ENCODE results near the gene INTS1. TPM values are rescaled to one million over a fixed set of nuclear protein-coding genes. Genes with fewer than 3 reads are reported as not detected.
A peak's percentile ranks its signal among the peaks of the same experiment; 100 is the strongest.

INTS1 gene
- total RNA-seq, 2 donors from 2014 or later, result 61.0 to 141 TPM

- DNase-seq, result no peak
- TF ChIP-seq, protein P1, sequence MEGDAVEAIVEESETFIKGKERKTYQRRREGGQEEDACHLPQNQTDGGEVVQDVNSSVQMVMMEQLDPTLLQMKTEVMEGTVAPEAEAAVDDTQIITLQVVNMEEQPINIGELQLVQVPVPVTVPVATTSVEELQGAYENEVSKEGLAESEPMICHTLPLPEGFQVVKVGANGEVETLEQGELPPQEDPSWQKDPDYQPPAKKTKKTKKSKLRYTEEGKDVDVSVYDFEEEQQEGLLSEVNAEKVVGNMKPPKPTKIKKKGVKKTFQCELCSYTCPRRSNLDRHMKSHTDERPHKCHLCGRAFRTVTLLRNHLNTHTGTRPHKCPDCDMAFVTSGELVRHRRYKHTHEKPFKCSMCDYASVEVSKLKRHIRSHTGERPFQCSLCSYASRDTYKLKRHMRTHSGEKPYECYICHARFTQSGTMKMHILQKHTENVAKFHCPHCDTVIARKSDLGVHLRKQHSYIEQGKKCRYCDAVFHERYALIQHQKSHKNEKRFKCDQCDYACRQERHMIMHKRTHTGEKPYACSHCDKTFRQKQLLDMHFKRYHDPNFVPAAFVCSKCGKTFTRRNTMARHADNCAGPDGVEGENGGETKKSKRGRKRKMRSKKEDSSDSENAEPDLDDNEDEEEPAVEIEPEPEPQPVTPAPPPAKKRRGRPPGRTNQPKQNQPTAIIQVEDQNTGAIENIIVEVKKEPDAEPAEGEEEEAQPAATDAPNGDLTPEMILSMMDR (IDR thresholded peaks at IDR 0.05), result no peak
- H3K36me3 ChIP-seq, result no peaks in the 10 kb centered on the region
- H3K9me3 ChIP-seq, result no peaks in the 10 kb centered on the region
- no peak overlapping the region for H3K4me3 ChIP-seq
- no peak overlapping the region for H3K27ac ChIP-seq
- intact Hi-C loops (cut with DNase I), result loop anchor here (5.0 kb wide), 1 partner anchor 38 kb away; no protein-coding TSS in a partner anchor
- H3K9ac ChIP-seq (ENCODE audit: low read depth in 2 of 2, low read length in 2 of 2), result no peak overlapping the region
- H3K27me3 ChIP-seq, result no peaks in the 10 kb centered on the region
- H3K4me1 ChIP-seq, result no peaks in the 10 kb centered on the region
Observed at GRCh38 chr7:1434165-1434718, 69.9 kb downstream of the INTS1 start.

DNA sequence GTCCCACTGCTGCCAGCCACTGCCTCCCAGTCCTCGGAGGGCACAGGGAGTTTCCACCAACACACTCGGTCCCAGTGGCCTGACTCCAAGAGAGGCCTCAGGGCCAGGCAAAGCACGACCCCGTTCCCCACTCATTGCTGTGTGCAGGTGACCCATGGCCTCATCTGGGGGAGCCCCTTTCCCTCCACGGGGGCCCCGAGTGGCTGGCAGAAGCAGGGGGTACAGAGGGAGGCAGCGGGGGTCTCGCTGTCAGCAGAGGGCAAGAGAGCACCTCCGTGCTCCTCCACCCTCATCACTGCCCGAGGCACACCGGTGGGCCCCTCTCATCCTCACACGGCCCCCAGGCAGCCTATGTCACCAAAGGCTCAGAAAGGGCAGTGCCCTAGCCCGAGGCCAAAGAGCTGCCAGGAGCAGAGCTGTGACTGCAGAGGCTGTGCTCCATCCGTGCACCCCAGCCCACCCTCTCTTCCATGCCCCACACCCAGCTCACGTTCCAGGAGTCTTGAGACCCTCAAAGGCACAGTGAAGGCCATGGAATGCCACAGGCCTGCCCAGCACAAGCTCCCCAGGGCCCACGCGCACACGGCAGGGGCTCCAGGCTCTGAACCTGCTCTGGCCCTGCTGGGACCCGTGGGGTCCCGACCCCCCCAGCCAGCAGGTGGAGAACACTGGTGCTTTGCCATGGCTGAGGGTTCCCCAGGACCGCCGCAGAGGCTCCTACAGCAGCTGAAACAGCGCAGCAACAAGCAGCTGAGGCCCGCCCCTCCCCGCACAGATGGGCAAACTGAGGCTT lies 70.9 kb downstream of the INTS1 start:
- Histone ChIP-seq H3K27ac (no peak overlapping the region), H3K27me3 (no peaks in the 10 kb centered on the region), H3K9me3 (no peaks in the 10 kb centered on the region), H3K9ac (ENCODE audit: low read depth in 2 of 2, low read length in 2 of 2) (no peak overlapping the region), H3K36me3 (no peaks in the 10 kb centered on the region), H3K4me1 (no peaks in the 10 kb centered on the region), H3K4me3 (no peak overlapping the region)
- intact Hi-C loops (cut with DNase I), result loop anchor here (5.0 kb wide), 1 partner anchor 39 kb away; no protein-coding TSS in a partner anchor
- DNase-seq, result no peak
- TF ChIP-seq, protein P1 (IDR thresholded peaks at IDR 0.05), result no peak

DNA sequence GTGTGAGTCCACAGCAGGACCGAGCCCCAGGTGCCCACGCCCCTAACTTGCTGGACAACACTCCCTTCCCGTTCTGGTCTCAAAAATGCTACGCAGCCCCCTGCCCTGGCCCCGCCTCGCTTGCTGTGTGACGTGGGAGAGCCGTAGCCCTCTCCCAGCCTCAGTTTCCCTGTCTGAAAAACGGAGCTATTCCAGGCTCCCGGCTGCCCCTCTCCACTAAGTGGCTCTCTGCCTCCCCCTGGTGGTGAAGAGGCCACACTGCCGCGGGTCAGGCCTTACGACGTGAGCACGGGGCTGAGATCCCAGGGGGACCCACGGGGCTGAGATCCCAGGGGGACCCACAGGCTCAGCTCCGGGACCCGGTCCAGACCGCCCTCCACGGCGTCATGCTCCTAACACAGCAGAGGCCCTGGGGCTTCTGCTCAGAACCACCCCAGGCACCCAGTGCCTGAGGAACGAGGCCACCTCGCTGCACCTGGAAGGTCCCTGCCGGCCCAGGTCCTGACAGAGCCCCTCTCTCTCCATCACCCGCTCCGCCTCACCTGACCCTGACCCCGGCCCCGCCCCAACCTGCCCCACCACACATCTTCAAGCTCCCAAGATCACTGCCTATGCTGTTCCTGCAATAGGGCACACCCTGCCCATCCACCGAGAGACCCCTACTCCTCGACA lies 71.6 kb downstream of the INTS1 start:
- no peaks in the 10 kb centered on the region for H3K9me3 ChIP-seq
- no peak overlapping the region for H3K9ac ChIP-seq (ENCODE audit: low read depth in 2 of 2, low read length in 2 of 2)
- TF ChIP-seq, protein P1 (IDR thresholded peaks at IDR 0.05), result peak; percentile 98
- no peaks in the 10 kb centered on the region for H3K4me1 ChIP-seq
- H3K36me3 ChIP-seq, result no peaks in the 10 kb centered on the region
- DNase-seq, result peak; percentile 85
- intact Hi-C loops (cut with DNase I), result loop anchor here (5.0 kb wide), 1 partner anchor 40 kb away; no protein-coding TSS in a partner anchor
- no peak overlapping the region for H3K27ac ChIP-seq
- H3K4me3 ChIP-seq, result no peak overlapping the region
- no peaks in the 10 kb centered on the region for H3K27me3 ChIP-seq

DNA sequence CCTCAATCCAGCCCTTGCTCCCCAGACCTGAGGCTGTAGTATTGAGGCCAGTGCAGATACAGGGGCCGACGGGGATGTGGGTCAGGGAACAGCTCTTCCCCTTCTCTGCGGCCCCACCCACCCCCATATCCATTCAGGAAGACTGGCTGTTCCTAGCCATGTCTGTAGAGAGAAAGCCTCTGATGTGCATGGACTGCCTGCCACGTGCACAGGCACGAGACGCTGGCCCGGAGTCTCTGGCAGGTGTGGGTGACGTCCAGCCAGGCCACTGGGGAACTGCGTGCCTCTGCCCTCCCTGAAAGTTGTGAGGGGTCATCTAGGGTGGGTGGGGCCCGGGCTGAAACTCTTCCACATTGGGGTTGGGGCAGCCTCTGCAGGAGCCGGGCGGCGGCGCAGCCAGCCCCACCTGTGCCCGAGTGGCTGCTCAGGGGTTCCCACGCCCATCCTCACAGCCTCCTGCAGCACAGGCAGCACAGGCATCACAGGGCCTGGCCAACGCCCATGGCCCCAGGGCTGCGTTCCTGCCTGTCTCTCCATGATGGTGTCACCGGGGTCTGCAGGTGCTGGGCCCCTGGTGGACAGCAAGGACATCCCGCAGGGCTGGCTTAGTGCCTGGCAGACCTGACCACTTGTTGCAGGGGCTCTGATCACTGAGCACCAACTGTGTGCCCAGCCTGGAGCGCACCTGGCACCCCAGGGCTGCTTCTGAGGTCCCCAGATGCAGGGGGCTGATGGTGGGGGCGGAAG lies 72.4 kb downstream of the INTS1 start:
- Histone ChIP-seq H3K4me1 (no peaks in the 10 kb centered on the region), H3K9me3 (no peaks in the 10 kb centered on the region), H3K36me3 (no peaks in the 10 kb centered on the region), H3K27ac (no peak overlapping the region), H3K9ac (ENCODE audit: low read depth in 2 of 2, low read length in 2 of 2) (no peak overlapping the region), H3K27me3 (no peaks in the 10 kb centered on the region), H3K4me3 (no peak overlapping the region)
- intact Hi-C loops (cut with DNase I), result loop anchor here (5.0 kb wide), 1 partner anchor 40 kb away; no protein-coding TSS in a partner anchor
- TF ChIP-seq, protein P1 (IDR thresholded peaks at IDR 0.05), result no peak
- no peak for DNase-seq

GRCh38 chr7:1431226-1431625 lies 73.0 kb downstream of the INTS1 start:
- no peaks in the 10 kb centered on the region for H3K9me3 ChIP-seq
- no peak overlapping the region for H3K27ac ChIP-seq
- H3K4me1 ChIP-seq, result no peaks in the 10 kb centered on the region
- H3K9ac ChIP-seq (ENCODE audit: low read depth in 2 of 2, low read length in 2 of 2), result no peak overlapping the region
- DNase-seq, result no peak
- TF ChIP-seq, protein P1 (IDR thresholded peaks at IDR 0.05), result no peak
- no peaks in the 10 kb centered on the region for H3K27me3 ChIP-seq
- no peak overlapping the region for H3K4me3 ChIP-seq
- no peaks in the 10 kb centered on the region for H3K36me3 ChIP-seq
- intact Hi-C loops (cut with DNase I), result loop anchor here (5.0 kb wide), 1 partner anchor 41 kb away; no protein-coding TSS in a partner anchor
